C1 segment of cervical spinal cord (tissue), 14 donors: ENCODE data around the gene NUDT9.

Experiments used
- DNase-seq, 14 donors: peaks; one replicate each; lab custom pipeline; 2025; lab: John Stamatoyannopoulos, UW

Gene NUDT9

GRCh38 chr4:87506974-87507701 is 84.8 kb downstream of the NUDT9 start:
- DNase-seq, result no peak
